ENCODE measurements around the gene PIWIL1. TPM values are rescaled to one million over a fixed set of nuclear protein-coding genes. Genes with fewer than 3 reads are reported as not detected.

The PIWIL1 gene
- total and polyA plus RNA-seq, 2 experiments from 2014 or later, result not detected

DNA sequence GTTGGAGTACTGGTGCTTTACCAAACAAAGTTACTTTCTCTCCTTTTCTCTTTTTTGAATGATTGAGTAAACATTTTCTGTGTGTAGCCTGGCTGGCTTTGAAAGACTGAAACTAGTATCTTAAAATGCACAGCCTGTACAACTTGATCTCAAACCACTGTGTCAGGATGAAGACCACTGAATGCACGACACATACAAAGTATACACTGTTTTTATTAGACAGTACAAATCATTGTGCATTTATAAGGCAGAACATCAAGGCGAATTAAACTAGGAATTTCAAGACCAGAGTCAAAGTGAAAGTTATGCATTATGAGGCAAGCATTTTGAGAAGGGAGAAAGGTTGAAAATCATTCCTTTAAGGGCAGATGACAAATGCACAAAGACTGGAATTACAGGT is 59.0 kb downstream of the PIWIL1 start:
- DNase-seq (ENCODE audit: low spot score), result no peak
- H3K4me3 Mint-ChIP-seq, result no peak overlapping the region
- TF ChIP-seq NANOG (IDR thresholded peaks at IDR 0.05; ENCODE audit: borderline replicate concordance) (no peak), JUNB (IDR thresholded peaks at IDR 0.05; ENCODE audit: unreplicated experiment) (no peak)

DNA sequence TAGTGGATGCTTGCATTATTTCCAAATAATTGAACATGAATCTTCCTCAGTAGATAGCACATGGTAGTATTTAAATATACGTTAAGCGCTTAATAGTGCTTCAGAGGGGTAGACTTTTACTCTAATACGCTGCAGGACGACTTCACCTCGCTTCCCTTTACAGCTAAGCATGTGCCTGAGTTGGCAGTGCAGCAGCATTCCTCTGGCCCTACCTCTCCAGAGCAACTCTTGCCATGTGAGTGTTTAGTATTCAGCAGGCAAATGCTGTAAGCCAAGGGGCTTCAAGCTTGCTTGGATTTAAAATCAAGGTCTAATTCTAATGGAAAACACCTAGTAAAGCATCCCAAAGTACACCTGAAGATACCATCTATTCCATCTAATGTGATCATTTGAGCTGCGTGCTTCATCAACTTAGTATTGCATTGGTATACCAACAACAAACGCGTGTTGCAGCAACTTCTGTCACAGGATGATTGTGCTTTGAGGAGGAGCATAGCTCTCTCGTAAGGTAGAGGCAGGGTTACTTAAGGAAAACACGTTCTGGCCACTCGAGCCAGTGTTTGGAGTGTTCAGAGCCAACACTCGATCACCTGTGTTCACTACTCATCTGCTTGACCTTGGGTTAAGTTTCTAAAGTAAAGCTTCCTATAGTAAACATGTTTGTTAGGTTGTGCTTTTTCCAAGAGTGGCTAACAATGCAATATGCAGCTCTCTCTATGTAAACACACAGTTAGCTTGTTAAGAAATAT is 60.6 kb downstream of the PIWIL1 start:
- no peak for DNase-seq (ENCODE audit: low spot score)
- Histone ChIP-seq H3K27ac (ENCODE audit: low read depth) (no peak overlapping the region), H3F3A (replicated peaks; ENCODE audit: low read depth) (no peaks in the 10 kb centered on the region), H3K4me3 (no peak overlapping the region), H3K36me3 (ENCODE audit: insufficient read depth) (no peaks in the 10 kb centered on the region), H3K9me2 (ENCODE audit: insufficient read depth) (no peaks in the 10 kb centered on the region), H2AFZ (0 out of 2 replicates have a peak overlapping the region, but pooled peaks have one; percentile 10), H4K20me1 (replicated peaks; ENCODE audit: insufficient read depth) (no peaks in the 10 kb centered on the region), H3K79me2 (replicated peaks; ENCODE audit: insufficient read depth) (no peaks in the 10 kb centered on the region), H3K27me3 (ENCODE audit: insufficient read depth) (no peaks in the 10 kb centered on the region), H3K4me2 (no peak overlapping the region), H3K4me1 (ENCODE audit: insufficient read depth) (no peaks in the 10 kb centered on the region)
- Mint-ChIP-seq H3K9me3 (peaks cover 94% of the 10 kb centered on the region), H3K27me3 (ENCODE audit: insufficient read depth, low read depth, poor library complexity) (peaks cover 11% of the 10 kb centered on the region), H3K4me1 (no peaks in the 10 kb centered on the region), H3K4me3 (no peak overlapping the region), H3K36me3 (ENCODE audit: low read depth) (peaks cover 42% of the 10 kb centered on the region), H3K27ac (no peak overlapping the region)
- TF ChIP-seq STAT1 (IDR thresholded peaks at IDR 0.05; ENCODE audit: unreplicated experiment) (no peak), JUNB (IDR thresholded peaks at IDR 0.05; ENCODE audit: unreplicated experiment) (no peak), POLR2AphosphoS5 (IDR thresholded peaks at IDR 0.05; ENCODE audit: low read depth) (no peak)
- no peak for ATAC-seq

More for the DNA sequence above, 59.0 kb downstream of the PIWIL1 start:
- Mint-ChIP-seq H3K27ac (no peak overlapping the region), H3K4me1 (no peaks in the 10 kb centered on the region), H3K27me3 (ENCODE audit: insufficient read depth, low read depth, poor library complexity) (peaks cover 6% of the 10 kb centered on the region), H3K36me3 (ENCODE audit: low read depth) (peaks cover 37% of the 10 kb centered on the region), H3K9me3 (peaks cover 85% of the 10 kb centered on the region)
- Histone ChIP-seq H3K36me3 (ENCODE audit: insufficient read depth) (no peaks in the 10 kb centered on the region), H3K9me2 (ENCODE audit: insufficient read depth) (no peaks in the 10 kb centered on the region), H3K4me3 (no peak overlapping the region), H2AFZ (no peak overlapping the region), H3K4me1 (ENCODE audit: insufficient read depth) (no peaks in the 10 kb centered on the region), H3K4me2 (no peak overlapping the region), H3K27ac (ENCODE audit: low read depth) (no peak overlapping the region), H3F3A (replicated peaks; ENCODE audit: low read depth) (no peaks in the 10 kb centered on the region), H3K27me3 (ENCODE audit: insufficient read depth) (no peaks in the 10 kb centered on the region), H4K20me1 (replicated peaks; ENCODE audit: insufficient read depth) (no peaks in the 10 kb centered on the region), H3K79me2 (replicated peaks; ENCODE audit: insufficient read depth) (no peaks in the 10 kb centered on the region)
- no peak for ATAC-seq

DNA sequence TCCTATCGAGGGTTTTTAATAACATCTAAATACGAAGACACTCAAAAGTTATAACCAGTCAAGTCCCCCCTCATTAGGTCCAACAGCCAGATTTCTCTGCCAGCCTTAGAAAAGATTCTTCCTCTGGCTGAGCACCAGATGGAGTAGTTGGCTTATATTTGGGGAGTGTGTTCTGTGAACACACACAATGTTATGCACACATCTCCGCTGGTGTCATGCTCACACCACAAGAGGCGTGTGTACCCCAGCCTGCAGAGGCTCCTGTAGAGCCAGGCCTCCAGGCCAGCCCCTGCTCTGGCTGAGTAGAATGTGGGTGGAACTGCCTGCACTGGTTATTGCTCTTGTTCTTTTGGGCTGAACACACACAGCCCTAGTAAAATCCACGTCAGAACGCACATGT is 64.0 kb downstream of the PIWIL1 start:
- peaks cover 10% of the 10 kb centered on the region for H3K27me3 Mint-ChIP-seq (ENCODE audit: insufficient read depth, low read depth, poor library complexity)
- peak; percentile 21 for DNase-seq (ENCODE audit: low spot score)
- TF ChIP-seq CTCF (conservative IDR thresholded peaks at IDR 0.05; ENCODE audit: low read depth in 2 of 2), result peak; percentile 23 to 45; a peak in 3 of 4 replicates
- TF ChIP-seq CREB1 (CRISPR knock-in tag; IDR thresholded peaks at IDR 0.05; ENCODE audit: low read depth), result no peak
- H3K27ac Mint-ChIP-seq, result no peak overlapping the region
- no peak overlapping the region for H2AFZ ChIP-seq
- no peak overlapping the region for H3K4me3 ChIP-seq
- no peak for ATAC-seq
- H3K36me3 Mint-ChIP-seq (ENCODE audit: low read depth), result peaks cover 30% of the 10 kb centered on the region
- H3F3A ChIP-seq (replicated peaks; ENCODE audit: low read depth), result no peaks in the 10 kb centered on the region
- H3K4me2 ChIP-seq, result no peak overlapping the region
- H3K4me1 Mint-ChIP-seq, result no peaks in the 10 kb centered on the region; the same call in 2 of the 3 replicates
- no peaks in the 10 kb centered on the region for H3K27me3 ChIP-seq (ENCODE audit: insufficient read depth)
- H3K4me3 Mint-ChIP-seq, result no peak overlapping the region
- H3K36me3 ChIP-seq (ENCODE audit: insufficient read depth), result no peaks in the 10 kb centered on the region
- H4K20me1 ChIP-seq (replicated peaks; ENCODE audit: insufficient read depth), result no peaks in the 10 kb centered on the region
- H3K9me2 ChIP-seq (ENCODE audit: insufficient read depth), result no peaks in the 10 kb centered on the region
- no peak overlapping the region for H3K27ac ChIP-seq (ENCODE audit: low read depth)
- peaks cover 87% of the 10 kb centered on the region for H3K9me3 Mint-ChIP-seq
- no peaks in the 10 kb centered on the region for H3K4me1 ChIP-seq (ENCODE audit: insufficient read depth)
- H3K79me2 ChIP-seq (replicated peaks; ENCODE audit: insufficient read depth), result no peaks in the 10 kb centered on the region
